EH (cell line): ENCODE measurements around the gene RSF1.
"Not testable (repeated sequence)": the region's sequence is repeated elsewhere in the genome, so short reads cannot be mapped to it uniquely, and the experiment has no call there.

Source experiments
- DNase-seq: peaks from one replicate; pipeline ENCODE4 v3.0.0-alpha.2; 2015; ENCODE audit warnings: low read depth

Gene RSF1

DNA sequence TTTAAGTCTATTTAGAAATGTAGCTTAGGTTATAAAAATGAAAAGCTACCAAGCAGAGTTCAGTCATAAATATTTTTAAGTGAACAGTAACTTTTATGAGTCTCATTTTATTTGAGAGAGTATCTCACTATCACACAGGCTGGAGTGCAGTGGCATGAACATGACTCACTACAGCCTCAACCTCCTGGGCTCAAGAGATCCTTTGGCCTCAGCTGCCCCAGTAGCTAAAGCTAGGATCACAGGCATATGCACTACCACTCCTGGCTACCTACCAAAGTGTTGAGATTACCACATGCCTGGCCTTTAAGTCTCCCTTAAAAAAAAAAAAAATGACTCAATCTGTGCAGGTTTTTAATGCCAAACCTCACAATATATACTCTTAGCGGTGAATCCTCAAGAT, 148.3 kb downstream of the RSF1 start:
- DNase-seq: peak; percentile 98

DNA sequence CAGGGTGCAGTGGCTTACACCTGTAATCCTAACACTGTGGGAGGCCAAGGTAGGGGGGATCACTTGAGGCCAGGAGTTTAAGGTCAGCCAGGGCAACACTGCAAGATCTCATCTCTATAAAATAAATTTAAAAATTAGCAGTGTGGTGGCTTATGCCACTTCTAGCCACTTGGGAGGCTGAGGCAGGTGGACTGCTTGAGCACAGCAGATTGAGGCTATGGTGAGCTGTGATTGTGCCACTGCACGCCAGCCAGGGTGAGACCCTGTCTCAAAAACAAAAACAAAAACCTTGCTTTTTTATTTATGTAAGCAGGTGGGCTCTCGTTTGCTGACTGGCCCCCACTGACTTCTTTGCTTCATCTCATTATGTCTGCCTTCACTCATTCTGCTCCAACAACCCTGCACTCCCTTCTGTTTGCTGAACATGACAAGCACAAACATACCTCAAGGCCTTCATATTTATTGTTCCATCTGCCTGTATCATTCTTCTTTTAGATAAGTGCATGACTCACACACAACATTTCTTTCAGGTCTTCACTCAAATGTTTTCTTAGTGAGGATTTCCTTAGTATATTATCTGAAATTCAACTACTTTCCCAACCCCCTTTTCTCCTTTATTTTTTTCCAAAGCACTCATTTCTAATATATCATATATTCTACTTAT, 150.5 kb downstream of the RSF1 start:
- DNase-seq: peak; percentile 37

DNA sequence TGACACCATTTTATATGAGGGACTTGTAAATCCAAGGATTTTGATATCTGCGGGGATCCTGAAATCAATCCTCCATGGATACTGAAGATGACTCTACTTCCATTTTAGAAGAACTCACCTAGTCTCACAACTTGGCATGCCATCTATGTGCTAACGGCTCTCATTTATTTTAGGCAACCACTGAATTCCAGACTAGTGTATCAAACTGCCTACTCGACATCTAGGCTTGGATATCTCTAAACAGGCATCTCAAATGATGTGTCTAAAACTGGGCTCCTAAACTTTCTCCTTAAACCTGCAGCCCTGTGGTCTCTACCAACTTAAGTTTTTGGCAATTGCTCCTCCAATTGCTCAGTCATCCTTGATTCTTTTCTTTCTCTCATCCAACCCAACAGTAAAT, 151.8 kb downstream of the RSF1 start:
- peak; percentile 53 for DNase-seq

DNA sequence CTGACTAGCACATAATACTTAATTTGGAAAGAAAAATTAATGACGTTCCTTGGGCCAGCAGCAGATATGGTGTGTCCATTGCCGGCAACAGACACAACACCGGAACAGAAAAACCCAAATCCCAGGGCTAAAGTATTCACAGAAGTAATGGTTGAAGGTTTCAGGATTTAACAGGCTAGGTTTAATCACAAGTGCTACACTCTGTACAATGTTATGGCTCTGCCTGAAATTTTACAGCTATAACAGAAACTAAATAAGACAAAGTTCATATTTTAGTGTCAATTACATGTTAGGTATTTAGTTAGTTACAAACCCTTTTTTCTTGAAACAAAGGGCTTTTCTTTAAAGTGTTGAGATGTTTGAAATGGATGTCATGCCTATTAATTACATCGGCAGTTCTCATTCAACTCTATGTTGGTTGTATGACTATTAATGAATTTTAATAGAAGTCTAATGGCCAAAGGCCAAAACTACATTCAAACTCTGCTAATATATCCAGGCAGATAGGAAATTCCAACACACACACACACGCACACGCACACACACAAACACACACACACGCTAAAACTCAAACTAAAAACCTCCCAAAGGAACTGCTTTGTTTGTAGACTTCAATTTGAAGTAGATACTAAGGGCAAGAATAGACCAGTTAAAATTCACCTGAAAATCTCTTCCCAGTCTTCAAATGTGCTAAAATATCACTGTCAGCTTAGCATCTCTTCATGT, 155.1 kb downstream of the RSF1 start:
- no peak for DNase-seq

DNA sequence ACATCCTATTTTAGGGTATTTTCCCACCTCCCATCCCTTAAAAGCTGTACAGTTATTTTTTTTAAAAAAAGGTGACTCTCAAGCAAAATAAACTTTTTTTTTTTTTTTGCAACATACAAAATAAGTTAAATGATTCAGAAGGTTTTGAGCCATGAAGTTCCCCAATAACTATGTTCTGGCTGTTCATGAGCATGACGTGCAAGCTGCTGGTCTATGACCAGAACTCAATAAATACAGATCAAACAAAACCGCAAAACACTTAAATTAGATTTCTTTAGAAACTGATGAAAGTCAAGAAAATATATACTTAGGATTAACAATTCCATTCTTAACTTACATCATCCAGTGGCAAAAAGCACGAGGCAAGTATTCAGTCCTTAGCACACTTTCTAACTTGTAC, 158.9 kb downstream of the RSF1 start:
- no peak for DNase-seq

DNA sequence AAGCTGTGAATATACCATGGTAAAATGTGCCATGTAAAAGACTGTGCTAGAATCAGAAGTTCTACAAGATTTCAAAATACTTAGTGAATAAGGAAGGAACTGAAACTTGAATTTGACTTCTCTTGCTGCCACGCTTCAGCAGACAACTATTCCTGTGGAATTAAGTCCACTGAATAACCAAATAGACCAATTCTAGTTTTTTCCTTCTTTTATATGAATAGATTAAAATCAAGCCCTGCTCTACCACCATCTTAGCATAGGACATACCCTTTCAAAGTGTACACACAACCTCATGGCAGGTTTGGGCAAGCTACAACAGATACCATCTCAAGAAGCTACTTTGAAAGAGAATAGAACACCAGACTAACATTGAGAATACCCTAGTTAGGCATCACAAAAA, 159.6 kb downstream of the RSF1 start:
- DNase-seq: no peak

DNA sequence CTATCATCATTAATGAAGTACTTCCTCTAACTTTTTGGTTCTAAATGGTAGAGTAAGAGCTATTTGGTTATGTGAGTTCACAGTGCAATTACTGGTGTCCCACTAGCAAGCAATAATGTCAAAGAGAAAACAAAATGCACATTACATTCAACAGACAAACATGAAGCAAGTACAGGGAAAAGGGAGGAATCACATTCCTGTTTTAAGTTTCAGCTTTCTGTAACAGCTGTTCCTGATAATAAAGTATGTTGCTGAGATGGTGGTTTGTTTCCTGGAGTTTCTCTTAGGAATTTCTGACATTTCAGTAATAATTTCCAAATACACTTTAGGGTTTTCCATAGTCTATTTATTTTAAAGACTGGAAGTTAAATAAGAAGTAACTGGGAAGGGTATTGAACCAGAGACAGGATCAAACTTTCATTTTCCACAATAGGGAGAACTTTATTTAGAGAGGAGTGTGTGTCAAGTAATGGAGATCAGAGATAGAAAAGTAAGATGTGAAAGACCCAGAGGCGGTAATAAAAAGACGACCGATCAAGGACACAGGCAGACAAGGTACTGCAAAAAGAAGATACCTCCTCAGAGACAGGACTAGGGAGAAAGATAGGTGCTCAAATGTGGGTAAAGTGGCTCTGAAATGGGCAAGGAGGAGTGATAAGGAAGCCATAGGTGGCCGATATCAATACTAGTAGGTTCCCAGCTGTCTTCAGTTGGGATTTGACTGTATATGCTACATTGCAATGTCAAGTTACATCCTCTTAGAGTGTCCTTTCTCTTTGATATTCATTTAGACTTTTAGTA, 162.1 kb downstream of the RSF1 start:
- DNase-seq: peak; percentile 70

DNA sequence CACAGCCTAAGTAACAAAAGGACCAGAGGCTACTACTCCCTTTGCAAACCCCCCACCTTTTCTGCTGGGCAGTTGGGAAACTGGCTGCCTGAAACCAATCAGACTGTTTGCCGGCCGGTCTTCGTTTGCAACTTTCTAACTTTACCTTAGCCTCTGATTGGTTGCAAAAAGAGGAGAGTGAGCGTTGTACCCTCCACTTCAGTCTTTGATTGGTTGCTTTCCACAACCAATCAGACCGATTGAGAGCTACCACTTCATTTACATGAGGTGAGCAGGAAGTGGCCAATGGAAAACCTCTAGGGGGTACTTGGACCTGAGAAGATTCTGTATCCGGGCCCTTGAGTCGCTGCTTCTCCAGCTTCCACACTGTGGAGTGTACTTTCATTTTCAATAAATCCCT, 164.2 kb downstream of the RSF1 start:
- no peak for DNase-seq

DNA sequence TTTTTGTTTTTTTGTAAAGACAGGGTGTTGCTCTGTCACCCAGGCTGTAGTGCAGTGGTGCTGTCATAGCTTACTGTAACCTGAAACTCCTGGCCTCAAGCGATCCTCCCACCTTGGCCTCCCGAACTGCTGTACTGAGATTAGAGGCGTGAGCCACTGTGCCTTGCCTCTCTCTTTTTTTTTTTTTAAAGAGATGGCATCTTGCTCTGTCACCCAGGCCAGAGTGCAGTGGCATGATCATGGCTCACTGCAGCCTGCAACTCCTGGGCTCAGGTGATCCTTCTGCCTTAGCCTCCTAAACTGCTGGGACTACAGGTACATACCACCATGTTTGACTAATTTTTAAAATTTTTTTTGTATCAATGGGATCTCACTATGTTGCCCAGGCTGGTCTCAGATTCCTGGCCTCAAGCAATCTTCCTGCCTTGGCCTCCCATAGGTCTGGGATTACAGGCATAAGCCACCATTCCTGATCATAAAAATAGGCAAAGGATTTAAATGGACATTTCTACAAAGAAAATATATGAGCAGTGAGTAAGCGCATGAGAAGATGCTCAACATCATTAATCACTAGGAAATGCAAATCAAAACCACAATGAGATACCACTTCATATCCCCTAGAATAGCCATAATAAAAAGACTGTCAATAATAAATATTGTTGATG, 165.6 kb downstream of the RSF1 start:
- peak; percentile 75 for DNase-seq

DNA sequence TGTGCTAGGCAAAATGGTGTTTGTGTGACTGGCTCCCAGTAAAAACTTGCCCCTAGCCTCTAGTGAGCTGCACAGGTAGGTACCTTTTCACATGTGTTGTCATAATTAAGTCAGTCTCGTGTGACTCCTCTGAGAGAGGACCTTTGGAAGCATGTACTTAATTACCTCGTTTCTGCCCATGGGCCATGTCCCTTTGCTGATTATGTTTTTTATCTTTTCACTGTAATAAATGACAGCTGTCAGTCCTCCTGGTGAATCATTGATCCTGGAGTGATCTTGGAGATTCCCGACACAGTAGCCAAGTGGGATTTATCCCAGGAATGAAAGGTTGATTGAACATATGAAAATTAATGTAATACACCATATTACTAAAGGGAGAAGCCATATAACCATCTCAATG, 170.4 kb downstream of the RSF1 start:
- DNase-seq: no peak

DNA sequence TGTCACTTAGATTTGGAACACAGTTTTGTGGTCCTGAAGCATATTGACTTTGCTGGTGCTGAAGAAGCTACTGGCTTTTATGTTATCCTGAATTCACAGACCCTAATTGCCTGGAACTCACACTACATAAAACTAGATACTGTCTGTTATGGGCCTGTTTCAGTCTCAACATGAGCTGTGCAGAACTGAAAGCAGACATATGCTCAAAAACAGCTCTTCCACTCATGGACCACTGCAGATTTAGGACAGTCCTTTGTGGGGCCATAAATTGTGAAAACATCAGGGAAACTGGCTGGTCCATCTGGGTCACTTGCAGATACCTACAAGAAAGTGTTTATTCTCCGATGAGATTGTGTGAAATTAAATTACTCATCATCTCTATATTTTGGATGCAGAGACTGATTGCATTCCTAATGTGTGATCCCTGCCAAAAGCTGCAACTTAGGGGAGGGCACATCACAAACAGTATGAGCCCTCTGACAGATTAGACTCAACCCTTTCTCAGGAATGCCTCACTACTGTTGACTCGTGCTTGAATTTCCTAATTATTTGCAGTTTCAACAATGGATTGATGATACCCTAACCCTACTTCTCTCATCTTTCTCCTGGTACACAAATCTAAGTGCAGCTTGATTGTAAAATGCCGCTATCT, 172.7 kb downstream of the RSF1 start:
- DNase-seq: peak; percentile 52

DNA sequence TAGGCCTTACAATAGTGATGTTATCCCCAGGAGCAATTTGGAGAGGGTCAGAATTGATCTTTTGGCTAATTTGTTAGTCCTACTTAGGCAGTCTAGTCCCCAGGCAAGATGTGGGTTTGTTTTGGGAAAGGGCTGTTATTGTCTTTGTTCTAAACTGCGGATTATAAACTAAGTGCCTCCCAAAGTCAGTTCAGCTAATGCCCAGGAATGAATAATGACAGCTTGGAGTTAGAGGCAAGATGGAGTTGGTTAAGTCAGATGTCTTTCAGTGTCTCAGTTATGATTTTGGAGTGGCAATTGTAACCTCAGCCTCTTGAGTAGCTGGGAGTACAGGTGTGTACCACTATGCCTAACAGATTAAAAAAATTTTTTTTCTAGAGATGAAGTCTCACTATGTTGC, 175.6 kb downstream of the RSF1 start:
- no peak for DNase-seq

DNA sequence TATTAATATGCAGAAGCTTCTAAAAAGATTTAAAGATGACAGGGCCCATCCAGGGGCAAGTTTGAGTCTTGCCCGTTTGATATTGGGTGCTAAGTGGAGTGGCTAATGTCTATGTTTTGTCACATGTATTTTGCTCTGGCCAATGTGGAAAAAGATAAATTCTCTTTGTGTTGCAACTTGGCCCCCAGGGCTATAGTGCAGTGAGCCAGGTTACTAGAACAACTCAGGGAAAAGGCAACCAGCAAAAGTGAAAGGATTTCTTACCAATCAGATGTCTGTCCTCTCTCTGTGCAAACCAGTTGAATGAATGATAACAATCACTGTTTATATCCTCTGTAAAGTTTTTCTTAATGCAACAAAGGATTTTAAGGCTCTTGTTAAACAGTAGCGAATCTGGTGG, 178.3 kb downstream of the RSF1 start:
- no peak for DNase-seq

DNA sequence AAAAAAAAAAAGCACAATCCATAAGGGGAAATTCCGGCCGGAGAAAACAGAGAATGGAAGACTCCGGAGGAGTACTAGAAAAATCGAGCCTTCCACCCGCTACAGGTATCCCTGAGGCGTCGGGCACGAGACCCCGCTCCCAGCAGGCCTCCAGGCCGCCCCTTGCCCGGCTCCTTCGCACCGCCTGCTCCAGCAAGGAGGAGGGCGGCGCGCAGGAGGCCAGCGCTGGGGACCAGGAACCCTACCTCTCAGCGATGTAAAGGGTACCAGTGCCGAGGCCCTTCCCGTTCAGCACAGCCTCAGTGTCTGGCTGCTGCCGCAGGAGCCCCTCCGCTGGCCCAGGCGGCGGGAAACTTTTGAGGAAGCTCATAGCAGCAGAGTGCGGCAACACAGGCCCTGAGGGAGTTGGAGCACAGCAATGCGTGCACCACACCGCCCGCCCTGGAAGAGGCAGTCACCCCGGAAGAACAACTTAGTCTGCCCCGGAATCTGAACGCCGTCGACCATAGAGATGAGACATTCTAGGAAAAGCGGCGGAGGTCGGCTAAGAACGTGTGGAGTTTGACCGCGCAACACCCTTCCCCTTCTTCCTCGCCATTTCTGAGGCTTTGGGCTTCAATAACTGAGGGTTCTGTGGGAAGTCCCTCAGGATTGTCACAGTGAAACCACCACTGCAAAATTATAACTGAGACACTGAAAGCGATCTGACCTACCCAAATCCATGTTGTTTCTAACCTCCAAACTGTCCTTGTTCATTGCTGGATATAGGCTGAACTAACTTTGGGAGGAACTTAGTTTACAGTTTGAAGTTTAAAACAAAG, 183.0 kb downstream of the RSF1 start, which contains the start of gene CLNS1A:
TSS of gene CLNS1A (minus strand) at position 450 of the 821 bp plus-strand sequence. CDS start at position 370, 80 bp downstream.
- DNase-seq: peak; percentile 90

DNA sequence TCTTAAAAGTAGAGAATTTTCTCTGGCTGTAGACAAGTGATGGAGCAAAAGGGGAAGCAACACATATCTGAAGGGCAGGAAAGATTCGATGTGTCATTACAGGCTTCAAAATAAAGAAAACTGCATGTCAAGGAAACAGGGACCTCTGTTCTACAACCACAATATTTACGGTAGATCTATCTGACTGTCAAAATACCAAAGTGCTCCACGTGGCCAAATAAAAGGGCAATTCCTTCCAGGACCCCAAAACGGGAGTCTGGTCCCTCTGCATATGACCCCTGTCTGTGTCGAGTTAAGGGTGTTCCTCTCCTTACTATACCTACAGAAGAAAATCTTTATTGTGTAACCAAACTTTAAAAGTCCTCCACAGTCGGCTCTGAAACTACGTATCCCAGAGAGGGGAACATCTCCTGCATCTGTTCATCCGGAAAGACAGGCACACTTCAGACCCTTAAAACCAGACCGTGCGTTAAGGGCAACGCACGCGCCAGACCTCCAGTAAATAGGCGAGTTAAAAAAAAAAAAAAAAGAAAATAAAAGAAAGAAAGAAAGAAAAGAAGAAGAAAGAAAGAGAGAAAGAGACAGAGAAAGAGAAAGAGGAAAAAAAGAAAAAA, 183.7 kb downstream of the RSF1 start:
- no peak for DNase-seq

DNA sequence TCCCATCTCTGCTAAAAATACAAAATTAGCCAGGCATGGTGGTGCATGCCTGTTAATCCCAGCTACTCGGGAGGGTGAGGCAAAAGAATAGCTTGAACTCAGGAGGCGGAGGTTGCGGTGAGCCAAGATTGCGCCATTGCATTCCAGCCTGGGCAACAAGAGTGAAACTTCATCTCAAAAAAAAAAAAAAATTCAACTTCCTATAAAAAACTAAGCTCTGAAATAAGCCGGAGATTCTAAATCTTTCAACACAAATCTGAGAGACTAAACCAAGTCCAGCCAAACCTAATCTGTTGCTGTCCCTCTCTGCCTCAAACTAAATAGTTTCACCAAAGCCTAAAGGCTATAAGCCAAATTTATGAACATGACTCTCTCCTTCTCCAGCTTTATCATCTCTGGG, 186.6 kb downstream of the RSF1 start:
- not testable (repeated sequence) for DNase-seq

DNA sequence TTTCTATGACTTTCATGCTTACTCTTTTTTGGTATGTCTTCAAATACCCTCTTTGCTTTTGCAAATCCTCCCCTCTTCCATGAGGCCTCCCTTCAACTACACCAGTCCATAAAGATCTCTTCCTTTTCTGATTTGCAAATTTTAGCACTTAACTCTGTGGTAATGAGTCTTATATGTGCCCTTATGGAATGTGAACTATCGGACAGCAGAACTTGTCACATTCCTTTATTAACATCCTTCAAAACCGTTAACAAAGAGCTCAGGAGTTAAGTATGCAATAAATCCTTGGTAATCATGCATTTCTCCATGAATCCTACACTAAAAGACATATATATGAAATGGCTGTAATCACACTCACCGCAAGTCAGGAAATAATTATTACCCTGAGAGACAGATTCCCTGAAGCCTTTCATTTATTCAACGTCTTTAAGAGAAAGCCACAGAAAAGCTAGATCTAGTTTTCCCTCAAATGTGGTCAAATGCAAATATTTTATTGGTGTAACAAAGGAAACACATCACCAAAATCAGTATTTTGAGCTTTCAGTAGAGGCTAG, 190.3 kb downstream of the RSF1 start:
- no peak for DNase-seq

DNA sequence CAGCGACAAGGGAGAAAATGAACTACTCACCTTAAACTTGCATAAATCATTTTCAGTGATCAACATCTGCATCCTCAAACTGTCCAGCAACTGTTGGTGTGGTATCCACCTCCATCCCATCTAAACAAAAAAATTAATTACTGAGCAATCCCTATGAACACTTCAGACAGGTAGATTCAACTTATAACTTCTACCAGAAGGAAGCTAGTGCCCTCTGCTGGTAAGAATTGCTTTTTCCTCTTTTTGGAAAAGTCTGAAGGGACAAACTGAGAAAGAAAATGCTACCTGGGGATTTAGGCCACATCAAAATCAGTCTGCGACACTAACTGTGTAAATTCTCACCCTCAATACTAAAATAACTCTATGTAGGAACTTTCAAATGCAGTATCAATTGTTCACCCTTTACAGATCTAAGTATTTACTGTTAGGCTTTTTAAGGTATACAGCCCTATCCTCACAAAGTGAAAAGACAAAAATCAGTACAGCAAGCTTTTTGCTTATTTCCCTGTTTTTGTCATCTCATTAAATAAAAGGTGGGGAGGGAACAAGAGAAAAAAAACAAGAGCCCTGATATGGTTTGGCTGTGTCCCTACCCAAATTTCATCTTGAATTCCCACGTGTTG, 200.8 kb downstream of the RSF1 start:
- DNase-seq: peak; percentile 53

DNA sequence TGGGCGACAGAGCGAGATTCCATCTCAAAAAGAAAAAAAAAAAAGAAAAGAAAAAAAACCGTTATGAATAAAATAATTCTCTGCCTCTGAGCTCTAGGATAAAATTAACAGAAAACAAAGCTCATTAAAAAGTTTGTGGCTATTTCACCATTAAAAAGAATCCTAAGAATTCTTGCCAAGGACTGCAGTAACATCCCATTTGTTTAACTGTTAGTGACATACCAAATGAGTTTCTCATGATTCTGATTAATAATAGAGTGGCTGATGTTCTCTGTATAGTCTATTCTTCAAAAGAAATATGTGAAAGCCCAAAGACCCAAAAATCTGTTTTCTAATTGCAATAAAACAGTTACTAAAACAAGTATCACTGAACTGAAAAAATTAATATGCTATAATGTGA, 202.6 kb downstream of the RSF1 start:
- peak; percentile 83 for DNase-seq

DNA sequence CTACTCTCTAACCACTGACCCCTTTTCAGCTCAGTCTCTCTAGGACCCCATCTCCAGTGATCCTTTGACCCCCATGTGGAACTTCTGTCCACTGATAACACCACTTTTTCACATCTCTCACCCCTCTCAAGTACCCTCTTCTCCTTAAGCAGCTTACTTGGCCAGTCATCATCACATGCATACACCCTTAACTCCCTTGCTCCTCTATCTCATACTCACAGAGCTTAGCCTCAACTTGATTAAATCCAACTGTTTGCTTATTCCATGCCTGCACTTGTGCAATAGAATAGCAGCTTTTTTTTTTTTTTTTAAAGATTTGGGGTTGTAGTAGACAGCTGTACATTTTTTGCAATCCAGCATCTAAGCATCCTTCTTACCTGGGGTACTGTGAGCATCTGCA, 208.6 kb downstream of the RSF1 start:
- no peak for DNase-seq
